GM23338 (cell line): ENCODE results near the gene CNOT4. TPM values are rescaled to one million over a fixed set of nuclear protein-coding genes. Genes with fewer than 3 reads are reported as not detected.
"Not testable (repeated sequence)": the region's sequence is repeated elsewhere in the genome, so short reads cannot be mapped to it uniquely, and the experiment has no call there.

Experiments
- ATAC-seq: fragments of 200-7000 bp; cut with Tn5 transposase; 3 replicates; pipeline ENCODE4 v1.9.1; 2020
- DNase-seq: peaks from one replicate; pipeline ENCODE4 v3.0.0-alpha.2; 2015; ENCODE audit warnings: low spot score
- H2AFZ ChIP-seq: fragments of 200-600 bp; sonication (generic); 2 replicates; pipeline ENCODE4 v1.8.0; 2016; ENCODE audit warnings: antibody characterized with exemption, mild to moderate bottlenecking, moderate library complexity
- H3F3A ChIP-seq: fragments of 200-600 bp; sonication (generic); replicated peaks from 2 replicates; pipeline ENCODE4 v1.8.0; 2017; ENCODE audit warnings: antibody characterized with exemption, mixed run types, low read depth
- H3K27ac ChIP-seq: fragments of 200-600 bp; sonication (generic); 2 replicates; pipeline ENCODE4 v1.6.1; 2016; ENCODE audit warnings: low read depth
- H3K27me3 ChIP-seq: fragments of 200-600 bp; sonication (generic); 2 replicates; pipeline ENCODE4 v1.8.0; 2016; ENCODE audit warnings: mild to moderate bottlenecking, mixed run types, moderate library complexity; ENCODE audit not compliant: insufficient read depth
- H3K36me3 ChIP-seq: fragments of 200-600 bp; sonication (generic); 2 replicates; pipeline ENCODE4 v1.8.0; 2016; ENCODE audit warnings: mild to moderate bottlenecking; ENCODE audit not compliant: insufficient read depth
- H3K4me1 ChIP-seq: fragments of 200-600 bp; sonication (generic); 2 replicates; pipeline ENCODE4 v1.8.0; 2016; ENCODE audit warnings: mild to moderate bottlenecking, moderate library complexity; ENCODE audit not compliant: insufficient read depth
- H3K4me2 ChIP-seq: fragments of 200-600 bp; sonication (generic); 2 replicates; pipeline ENCODE4 v1.7.1; 2017; ENCODE audit warnings: mixed run types
- H3K4me3 ChIP-seq: fragments of 200-600 bp; sonication (generic); 2 replicates; pipeline ENCODE4 v1.6.1; 2016; ENCODE audit warnings: mixed run types
- H3K79me2 ChIP-seq: fragments of 200-600 bp; sonication (generic); replicated peaks from 2 replicates; pipeline ENCODE4 v1.8.0; 2017; ENCODE audit warnings: mild to moderate bottlenecking; ENCODE audit not compliant: insufficient read depth
- H3K9me2 ChIP-seq: fragments of 200-600 bp; sonication (generic); 2 replicates; pipeline ENCODE4 v1.8.0; 2017; ENCODE audit not compliant: insufficient read depth
- H4K20me1 ChIP-seq: fragments of 200-600 bp; sonication (generic); replicated peaks from 2 replicates; pipeline ENCODE4 v1.8.0; 2017; ENCODE audit warnings: mild to moderate bottlenecking; ENCODE audit not compliant: insufficient read depth
- H3K27ac Mint-ChIP-seq: 2 replicates; pipeline ENCODE4 v1.8.0; 2020; ENCODE audit warnings: inconsistent platforms, mild to moderate bottlenecking, moderate library complexity, mixed read lengths
- H3K27me3 Mint-ChIP-seq: 3 replicates; pipeline ENCODE4 v1.8.0; 2022; ENCODE audit warnings: low read depth, mild to moderate bottlenecking, moderate library complexity, mixed read lengths, inconsistent platforms; ENCODE audit not compliant: insufficient read depth, poor library complexity
- H3K36me3 Mint-ChIP-seq: 3 replicates; pipeline ENCODE4 v1.8.0; 2021; ENCODE audit warnings: low read depth, mild to moderate bottlenecking, inconsistent platforms, moderate library complexity, mixed read lengths
- H3K4me1 Mint-ChIP-seq: 3 replicates; pipeline ENCODE4 v1.8.0; 2020; ENCODE audit warnings: mild to moderate bottlenecking, inconsistent platforms, mixed read lengths
- H3K4me3 Mint-ChIP-seq: 3 replicates; pipeline ENCODE4 v1.8.0; 2021; ENCODE audit warnings: moderate library complexity, mild to moderate bottlenecking, inconsistent platforms, mixed read lengths
- H3K9me3 Mint-ChIP-seq: 3 replicates; pipeline ENCODE4 v1.8.0; 2020; ENCODE audit warnings: moderate library complexity, mild to moderate bottlenecking, inconsistent platforms, mixed read lengths
- CREB1 ChIP-seq: fragments of 250-450 bp; sonication (Bioruptor Pico); IDR thresholded peaks from 2 replicates; pipeline ENCODE4 v1.5.0; 2020; ENCODE audit warnings: low read depth, mild to moderate bottlenecking, moderate library complexity
- CTCF ChIP-seq, 2 experiments: fragments of 200-600 bp in 1 of 2; sonication (generic) in 1 of 2; conservative IDR thresholded peaks; 2 replicates each; pipeline versions ENCODE4 v1.5.1 to v1.6.1; 2016 to 2017; ENCODE audit warnings: antibody characterized with exemption in 2 of 2, low read depth in 2 of 2, mild to moderate bottlenecking in 2 of 2, moderate library complexity in 1 of 2
- ETS1 ChIP-seq: IDR thresholded peaks from 2 replicates; pipeline ENCODE4 v1.6.1; 2016; ENCODE audit warnings: antibody characterized with exemption
- EZH2 ChIP-seq: fragments of 200-600 bp; sonication (generic); IDR thresholded peaks from one replicate; pipeline ENCODE4 v1.8.0; 2017; ENCODE audit warnings: antibody characterized with exemption, mild to moderate bottlenecking, low read depth; ENCODE audit not compliant: unreplicated experiment
- EZH2phosphoT487 ChIP-seq: fragments of 200-600 bp; sonication (generic); IDR thresholded peaks from one replicate; pipeline ENCODE4 v1.8.1; 2018; ENCODE audit warnings: antibody characterized with exemption; ENCODE audit not compliant: unreplicated experiment
- JUNB ChIP-seq: IDR thresholded peaks from one replicate; pipeline ENCODE4 v1.6.1; 2016; ENCODE audit warnings: antibody characterized with exemption; ENCODE audit not compliant: unreplicated experiment
- NANOG ChIP-seq: IDR thresholded peaks from 2 replicates; pipeline ENCODE4 v1.6.1; 2016; ENCODE audit warnings: antibody characterized with exemption, borderline replicate concordance
- POLR2AphosphoS5 ChIP-seq: IDR thresholded peaks from 2 replicates; pipeline ENCODE4 v1.6.1; 2016; ENCODE audit warnings: antibody characterized with exemption, low read depth
- STAT1 ChIP-seq: IDR thresholded peaks from one replicate; pipeline ENCODE4 v1.6.1; 2016; ENCODE audit warnings: antibody characterized with exemption; ENCODE audit not compliant: unreplicated experiment
- ZNF114 ChIP-seq: fragments of 250-450 bp; sonication (Bioruptor Pico); IDR thresholded peaks from 2 replicates; pipeline ENCODE4 v1.5.0; 2020; ENCODE audit warnings: mild to moderate bottlenecking, moderate library complexity
- ZNF331 ChIP-seq: fragments of 250-450 bp; sonication (Bioruptor Pico); IDR thresholded peaks from 2 replicates; pipeline ENCODE4 v1.5.0; 2020; ENCODE audit warnings: low read depth, mild to moderate bottlenecking, moderate library complexity
- ZNF462 ChIP-seq: fragments of 250-450 bp; sonication (Bioruptor Pico); IDR thresholded peaks from 2 replicates; pipeline ENCODE4 v1.5.0; 2020; ENCODE audit warnings: mild to moderate bottlenecking, moderate library complexity
- polyA plus RNA-seq: library from polyadenylated mRNA; unstranded; fragments of >200 nt; fragmentation: Nextera tagmentation; extraction: Ambion mirVana; gene quantifications from 2 replicates; pipeline ENCODE4 v1.2.1, GENCODE V29; 2016
- total RNA-seq: library from RNA; depleted of rRNA; stranded (reverse); fragments of >200 nt; shearing (Covaris generic); gene quantifications from 2 replicates; pipeline ENCODE4 v1.2.3, GENCODE V29; 2014

CNOT4 gene
- total and polyA plus RNA-seq, 2 experiments from 2014 or later, result 18.9 to 26.2 TPM

GRCh38 chr7:135469705-135470104, 40.2 kb downstream of the CNOT4 start:
- not testable (repeated sequence) for H3F3A ChIP-seq, H3K27me3 ChIP-seq, ATAC-seq, H3K27ac Mint-ChIP-seq, H3K36me3 Mint-ChIP-seq, H3K4me3 Mint-ChIP-seq, H3K27ac ChIP-seq, DNase-seq, H2AFZ ChIP-seq, H3K4me1 Mint-ChIP-seq, H3K9me3 Mint-ChIP-seq, H3K4me1 ChIP-seq, H3K36me3 ChIP-seq, H3K4me2 ChIP-seq, H3K4me3 ChIP-seq, H3K27me3 Mint-ChIP-seq, H3K9me2 ChIP-seq
- Histone ChIP-seq H4K20me1 (peaks cover 26% of the 10 kb centered on the region), H3K79me2 (peaks cover 74% of the 10 kb centered on the region)

- Histone ChIP-seq H2AFZ (no peak overlapping the region), H3K27ac (no peak overlapping the region), H3K4me1 (no peaks in the 10 kb centered on the region), H3K4me3 (no peak overlapping the region), H3F3A (no peaks in the 10 kb centered on the region), H3K79me2 (peaks cover 80% of the 10 kb centered on the region), H3K9me2 (no peaks in the 10 kb centered on the region), H3K27me3 (no peaks in the 10 kb centered on the region), H3K36me3 (no peaks in the 10 kb centered on the region), H4K20me1 (peaks cover 23% of the 10 kb centered on the region), H3K4me2 (no peak overlapping the region)
- Mint-ChIP-seq H3K9me3 (no peaks in the 10 kb centered on the region; the same call in 2 of the 3 replicates), H3K27ac (no peak overlapping the region), H3K36me3 (no peaks in the 10 kb centered on the region; the same call in 2 of the 3 replicates), H3K4me1 (no peaks in the 10 kb centered on the region), H3K27me3 (no peaks in the 10 kb centered on the region), H3K4me3 (no peak overlapping the region)
- no peak for DNase-seq
- no peak for ATAC-seq
- TF ChIP-seq NANOG, result no peak
- no peak for TF ChIP-seq EZH2
- TF ChIP-seq POLR2AphosphoS5, result no peak
- TF ChIP-seq CTCF (conservative IDR thresholded peaks at IDR 0.05; ENCODE audit: low read depth in 2 of 2), result no peak
- no peak for TF ChIP-seq EZH2phosphoT487
- no peak for TF ChIP-seq ZNF462 (CRISPR knock-in tag)
- TF ChIP-seq ZNF331 (CRISPR knock-in tag), result no peak
- TF ChIP-seq ETS1, result no peak
- TF ChIP-seq JUNB, result no peak
- TF ChIP-seq STAT1, result no peak
- no peak for TF ChIP-seq CREB1 (CRISPR knock-in tag)
- TF ChIP-seq ZNF114, result no peak
Measured at GRCh38 chr7:135467207-135467711, 42.6 kb downstream of the CNOT4 start.
